ENCODE measurements around the gene CNOT6. TPM values are rescaled to one million over a fixed set of nuclear protein-coding genes. Genes with fewer than 3 reads are reported as not detected.
A peak's percentile ranks its signal among the peaks of the same experiment; 100 is the strongest.
"Not testable (repeated sequence)": the region's sequence is repeated elsewhere in the genome, so short reads cannot be mapped to it uniquely, and the experiment has no call there.

CNOT6 gene
- total and polyA plus RNA-seq, 4 donors: 1.4 to 25.0 (median 4.2) TPM

DNA sequence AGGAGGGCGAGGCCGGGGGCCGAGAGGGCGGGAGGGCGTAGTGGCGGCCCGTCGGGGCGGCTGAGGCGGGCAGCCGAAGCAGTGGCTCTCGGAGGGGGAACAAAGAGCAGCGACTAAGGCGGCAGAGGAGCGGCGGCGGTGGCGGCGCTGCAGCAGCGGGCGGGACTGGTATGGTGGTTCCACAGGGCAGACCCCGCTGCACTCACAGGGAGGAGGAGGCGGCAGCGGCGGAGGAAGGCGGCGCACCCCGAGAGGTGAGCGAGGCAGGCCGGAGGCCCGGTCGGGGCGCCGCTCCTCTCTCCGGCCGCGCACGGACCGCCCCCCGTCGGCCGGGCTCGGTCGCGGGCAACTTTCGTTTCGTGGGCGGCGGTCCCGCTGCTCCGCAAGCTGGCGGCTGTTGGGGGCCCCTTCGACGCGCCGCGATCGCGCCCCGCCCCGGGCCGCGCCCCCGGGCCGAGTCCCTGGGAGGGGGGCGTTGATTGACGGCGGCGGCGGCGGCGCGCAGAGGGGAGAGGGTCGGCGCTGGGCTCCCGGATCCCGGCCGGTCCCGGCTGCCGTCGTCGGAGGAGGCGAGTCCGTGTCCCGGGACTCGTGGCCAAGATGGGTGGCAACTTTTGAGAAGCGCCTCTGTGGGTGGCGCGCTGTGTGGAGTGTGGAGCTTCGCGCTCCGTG lies 467 bp downstream of the CNOT6 start (continued):
- no peak for TF ChIP-seq EGR1 (IDR thresholded peaks at IDR 0.05; ENCODE audit: low read depth in 2 of 2)

DNA sequence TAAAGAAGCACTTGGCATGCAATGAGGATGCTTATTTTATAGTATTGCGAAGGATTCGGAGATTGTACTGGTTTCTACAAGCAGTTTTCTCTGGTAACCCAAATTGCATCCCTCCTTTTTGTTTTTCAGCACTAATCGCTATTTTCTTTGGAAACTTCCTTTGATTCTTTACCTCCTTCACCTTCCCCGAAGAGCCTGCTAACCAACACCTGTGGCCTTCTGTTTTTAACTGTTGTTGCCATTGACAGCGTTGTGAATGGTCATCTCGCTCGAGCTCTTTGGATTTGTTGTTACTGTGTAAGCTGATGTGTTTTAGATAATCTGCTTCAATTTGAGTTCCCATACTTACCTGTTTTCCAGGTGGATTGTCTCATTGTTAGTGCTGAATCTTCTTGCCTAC lies 1.1 kb downstream of the CNOT6 start:
- TF ChIP-seq YY1 (IDR thresholded peaks at IDR 0.05): no peak
- TF ChIP-seq GABPA (IDR thresholded peaks at IDR 0.05 in 1 of 2, conservative IDR thresholded peaks at IDR 0.05 in 1 of 2): no peak
- no peak for TF ChIP-seq FOXA1 (IDR thresholded peaks at IDR 0.05)
- TF ChIP-seq, protein P1, sequence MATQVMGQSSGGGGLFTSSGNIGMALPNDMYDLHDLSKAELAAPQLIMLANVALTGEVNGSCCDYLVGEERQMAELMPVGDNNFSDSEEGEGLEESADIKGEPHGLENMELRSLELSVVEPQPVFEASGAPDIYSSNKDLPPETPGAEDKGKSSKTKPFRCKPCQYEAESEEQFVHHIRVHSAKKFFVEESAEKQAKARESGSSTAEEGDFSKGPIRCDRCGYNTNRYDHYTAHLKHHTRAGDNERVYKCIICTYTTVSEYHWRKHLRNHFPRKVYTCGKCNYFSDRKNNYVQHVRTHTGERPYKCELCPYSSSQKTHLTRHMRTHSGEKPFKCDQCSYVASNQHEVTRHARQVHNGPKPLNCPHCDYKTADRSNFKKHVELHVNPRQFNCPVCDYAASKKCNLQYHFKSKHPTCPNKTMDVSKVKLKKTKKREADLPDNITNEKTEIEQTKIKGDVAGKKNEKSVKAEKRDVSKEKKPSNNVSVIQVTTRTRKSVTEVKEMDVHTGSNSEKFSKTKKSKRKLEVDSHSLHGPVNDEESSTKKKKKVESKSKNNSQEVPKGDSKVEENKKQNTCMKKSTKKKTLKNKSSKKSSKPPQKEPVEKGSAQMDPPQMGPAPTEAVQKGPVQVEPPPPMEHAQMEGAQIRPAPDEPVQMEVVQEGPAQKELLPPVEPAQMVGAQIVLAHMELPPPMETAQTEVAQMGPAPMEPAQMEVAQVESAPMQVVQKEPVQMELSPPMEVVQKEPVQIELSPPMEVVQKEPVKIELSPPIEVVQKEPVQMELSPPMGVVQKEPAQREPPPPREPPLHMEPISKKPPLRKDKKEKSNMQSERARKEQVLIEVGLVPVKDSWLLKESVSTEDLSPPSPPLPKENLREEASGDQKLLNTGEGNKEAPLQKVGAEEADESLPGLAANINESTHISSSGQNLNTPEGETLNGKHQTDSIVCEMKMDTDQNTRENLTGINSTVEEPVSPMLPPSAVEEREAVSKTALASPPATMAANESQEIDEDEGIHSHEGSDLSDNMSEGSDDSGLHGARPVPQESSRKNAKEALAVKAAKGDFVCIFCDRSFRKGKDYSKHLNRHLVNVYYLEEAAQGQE (IDR thresholded peaks at IDR 0.05): no peak
- TF ChIP-seq HNF4A (conservative IDR thresholded peaks at IDR 0.05): no peak
- TF ChIP-seq MAX (IDR thresholded peaks at IDR 0.05): no peak
- no peaks in the 10 kb centered on the region for H3K27me3 ChIP-seq (ENCODE audit: control insufficient read depth in 4 of 4, insufficient read depth in 4 of 4, low read length in 3 of 4)
- peak overlapping the region; percentile 40 to 45 for H3K9ac ChIP-seq (ENCODE audit: low read depth in 1 of 2, low read length in 2 of 2)
- H3K36me3 ChIP-seq (ENCODE audit: control insufficient read depth in 4 of 4, insufficient read depth in 3 of 4, low read depth in 1 of 4, low read length in 3 of 4): no peaks in the 10 kb centered on the region
- H3K27ac ChIP-seq (ENCODE audit: low read depth in 1 of 2, low read length in 2 of 2): peak overlapping the region; percentile 78 to 88
- H3K9me3 ChIP-seq (ENCODE audit: control insufficient read depth in 4 of 4, low read length in 3 of 4): no peaks in the 10 kb centered on the region
- H3K4me1 ChIP-seq (ENCODE audit: control insufficient read depth in 4 of 4, insufficient read depth in 4 of 4, low read length in 3 of 4): peaks cover 4 to 18% (median 12%) of the 10 kb centered on the region in 4 donors
- 22% methylated on average over 7 of the region's 7 CpGs for WGBS
- peak overlapping the region; percentile 5 to 95 (median 90) for H3K4me3 ChIP-seq (ENCODE audit: low read depth in 1 of 3, low read length in 3 of 3)
- no peak for DNase-seq (ENCODE audit: low spot score)

GRCh38 chr5:180495991-180496741 lies 2.0 kb downstream of the CNOT6 start:
- no peak for DNase-seq (ENCODE audit: low spot score)
- Histone ChIP-seq H3K9me3 (ENCODE audit: control insufficient read depth in 4 of 4, low read length in 3 of 4) (no peaks in the 10 kb centered on the region), H3K36me3 (ENCODE audit: control insufficient read depth in 4 of 4, insufficient read depth in 3 of 4, low read depth in 1 of 4, low read length in 3 of 4) (no peaks in the 10 kb centered on the region), H3K27me3 (ENCODE audit: control insufficient read depth in 4 of 4, insufficient read depth in 4 of 4, low read length in 3 of 4) (no peaks in the 10 kb centered on the region), H3K4me3 (ENCODE audit: low read depth in 1 of 3, low read length in 3 of 3) (peak overlapping the region in 1 of 3 donors; percentile 95), H3K9ac (ENCODE audit: low read depth in 1 of 2, low read length in 2 of 2) (no peak overlapping the region), H3K27ac (ENCODE audit: low read depth in 1 of 2, low read length in 2 of 2) (no peak overlapping the region), H3K4me1 (ENCODE audit: control insufficient read depth in 4 of 4, insufficient read depth in 4 of 4, low read length in 3 of 4) (peaks cover 4 to 18% (median 12%) of the 10 kb centered on the region in 4 donors)
- TF ChIP-seq ZBTB33 (IDR thresholded peaks at IDR 0.05) (no peak), JUND (IDR thresholded peaks at IDR 0.05) (no peak), FOXA1 (IDR thresholded peaks at IDR 0.05) (no peak), MAX (IDR thresholded peaks at IDR 0.05) (no peak), HNF4G (IDR thresholded peaks at IDR 0.05) (no peak)
- WGBS: 90% methylated on average over 18 of the region's 18 CpGs

- H3K4me1 ChIP-seq (ENCODE audit: control insufficient read depth in 4 of 4, insufficient read depth in 4 of 4, low read length in 3 of 4): peaks cover 4 to 18% (median 12%) of the 10 kb centered on the region in 4 donors
- 96% methylated on average over 9 of the region's 9 CpGs for WGBS
- H3K9ac ChIP-seq (ENCODE audit: low read depth in 1 of 2, low read length in 2 of 2); H3K27me3 ChIP-seq (ENCODE audit: control insufficient read depth in 4 of 4, insufficient read depth in 4 of 4, low read length in 3 of 4); H3K4me3 ChIP-seq (ENCODE audit: low read depth in 1 of 3, low read length in 3 of 3); DNase-seq (ENCODE audit: low spot score); H3K36me3 ChIP-seq (ENCODE audit: control insufficient read depth in 4 of 4, insufficient read depth in 3 of 4, low read depth in 1 of 4, low read length in 3 of 4); H3K27ac ChIP-seq (ENCODE audit: low read depth in 1 of 2, low read length in 2 of 2); H3K9me3 ChIP-seq (ENCODE audit: control insufficient read depth in 4 of 4, low read length in 3 of 4): not testable (repeated sequence)
Measured at GRCh38 chr5:180496806-180497205, 2.6 kb downstream of the CNOT6 start.

- not testable (repeated sequence) for H3K9ac ChIP-seq (ENCODE audit: low read depth in 1 of 2, low read length in 2 of 2); H3K4me3 ChIP-seq (ENCODE audit: low read depth in 1 of 3, low read length in 3 of 3); H3K27ac ChIP-seq (ENCODE audit: low read depth in 1 of 2, low read length in 2 of 2); H3K36me3 ChIP-seq (ENCODE audit: control insufficient read depth in 4 of 4, insufficient read depth in 3 of 4, low read depth in 1 of 4, low read length in 3 of 4); H3K27me3 ChIP-seq (ENCODE audit: control insufficient read depth in 4 of 4, insufficient read depth in 4 of 4, low read length in 3 of 4); H3K9me3 ChIP-seq (ENCODE audit: control insufficient read depth in 4 of 4, low read length in 3 of 4); DNase-seq (ENCODE audit: low spot score)
- peaks cover 4 to 18% (median 12%) of the 10 kb centered on the region in 4 donors for H3K4me1 ChIP-seq (ENCODE audit: control insufficient read depth in 4 of 4, insufficient read depth in 4 of 4, low read length in 3 of 4)
- WGBS: 90% methylated on average over 7 of the region's 7 CpGs
Measured at GRCh38 chr5:180497865-180498264, 3.7 kb downstream of the CNOT6 start.
